Natural killer cell treated with Interleukin-12 subunit alpha and Interleukin-12 subunit beta and Interleukin-15 and Interleukin-18, amount 100 ng/mL, for 72 hours (primary cell): Measurements from ENCODE around the gene CDH9. TPM values are rescaled to one million over a fixed set of nuclear protein-coding genes. Genes with fewer than 3 reads are reported as not detected.

ENCODE experiments used
- ATAC-seq, 2 donors: fragments of 150-1000 bp; cut with Tn5 transposase in 1 of 2; sonication (Bioruptor Pico), chemical (Tn5 transposase) in 1 of 2; 2 replicates each; pipeline ENCODE4 v1.10.0; 2021
- DNase-seq: peaks from one replicate; pipeline ENCODE4 v3.0.0; 2022; ENCODE audit warnings: low spot score
- H3K27ac Mint-ChIP-seq, 2 donors: 1 replicate in 1 of 2; 2 replicates in 1 of 2; pipeline ENCODE4 v1.8.0; 2022; ENCODE audit warnings: mixed read lengths in 2 of 2, mild to moderate bottlenecking in 1 of 2, moderate library complexity in 1 of 2
- H3K27me3 Mint-ChIP-seq, 2 donors: 1 replicate in 1 of 2; 2 replicates in 1 of 2; pipeline ENCODE4 v1.8.0; 2022; ENCODE audit warnings: mixed read lengths in 2 of 2
- H3K36me3 Mint-ChIP-seq: one replicate; pipeline ENCODE4 v1.8.0; 2022; ENCODE audit warnings: mixed read lengths
- H3K4me1 Mint-ChIP-seq, 2 donors: 1 replicate in 1 of 2; 2 replicates in 1 of 2; pipeline ENCODE4 v1.8.0; 2022; ENCODE audit warnings: low read depth in 2 of 2, mixed read lengths in 2 of 2, mild to moderate bottlenecking in 1 of 2
- H3K4me3 Mint-ChIP-seq: one replicate; pipeline ENCODE4 v1.8.0; 2022; ENCODE audit warnings: mixed read lengths
- H3K9me3 Mint-ChIP-seq: 2 replicates; pipeline ENCODE4 v1.8.0; 2022; ENCODE audit warnings: mixed read lengths
- total RNA-seq, 2 donors: library from RNA; stranded (reverse); gene quantifications; one replicate each; pipeline ENCODE4 v1.2.3, GENCODE V29; 2022

The CDH9 gene
- total RNA-seq, 2 donors from 2014 or later: not detected

DNA sequence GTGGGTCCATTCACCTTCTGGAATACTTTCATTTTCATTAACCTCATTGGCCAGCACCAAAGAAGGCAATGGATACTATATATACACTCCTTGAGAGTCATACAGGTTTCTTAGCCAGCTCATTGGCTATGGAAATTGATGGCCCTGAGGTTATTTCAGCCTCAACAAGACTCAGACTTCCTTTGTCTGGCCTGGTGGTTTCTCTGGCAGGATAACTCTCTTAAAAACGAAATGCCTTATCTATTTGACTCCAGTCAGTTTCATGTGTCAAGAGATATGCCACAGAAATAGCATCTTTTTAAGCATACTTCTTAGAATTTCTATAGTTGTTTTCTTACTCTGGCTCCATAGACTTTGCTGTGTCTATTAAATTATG, 28.9 kb downstream of the CDH9 start:
- H3K4me1 Mint-ChIP-seq: no peaks in the 10 kb centered on the region
- ATAC-seq (no peak), DNase-seq (no peak)
- H3K9me3 Mint-ChIP-seq: peaks cover 11% of the 10 kb centered on the region
- no peak overlapping the region for H3K27ac Mint-ChIP-seq
- no peak overlapping the region for H3K4me3 Mint-ChIP-seq
- H3K36me3 Mint-ChIP-seq: peaks cover under 1% of the 10 kb centered on the region
- no peaks in the 10 kb centered on the region for H3K27me3 Mint-ChIP-seq

DNA sequence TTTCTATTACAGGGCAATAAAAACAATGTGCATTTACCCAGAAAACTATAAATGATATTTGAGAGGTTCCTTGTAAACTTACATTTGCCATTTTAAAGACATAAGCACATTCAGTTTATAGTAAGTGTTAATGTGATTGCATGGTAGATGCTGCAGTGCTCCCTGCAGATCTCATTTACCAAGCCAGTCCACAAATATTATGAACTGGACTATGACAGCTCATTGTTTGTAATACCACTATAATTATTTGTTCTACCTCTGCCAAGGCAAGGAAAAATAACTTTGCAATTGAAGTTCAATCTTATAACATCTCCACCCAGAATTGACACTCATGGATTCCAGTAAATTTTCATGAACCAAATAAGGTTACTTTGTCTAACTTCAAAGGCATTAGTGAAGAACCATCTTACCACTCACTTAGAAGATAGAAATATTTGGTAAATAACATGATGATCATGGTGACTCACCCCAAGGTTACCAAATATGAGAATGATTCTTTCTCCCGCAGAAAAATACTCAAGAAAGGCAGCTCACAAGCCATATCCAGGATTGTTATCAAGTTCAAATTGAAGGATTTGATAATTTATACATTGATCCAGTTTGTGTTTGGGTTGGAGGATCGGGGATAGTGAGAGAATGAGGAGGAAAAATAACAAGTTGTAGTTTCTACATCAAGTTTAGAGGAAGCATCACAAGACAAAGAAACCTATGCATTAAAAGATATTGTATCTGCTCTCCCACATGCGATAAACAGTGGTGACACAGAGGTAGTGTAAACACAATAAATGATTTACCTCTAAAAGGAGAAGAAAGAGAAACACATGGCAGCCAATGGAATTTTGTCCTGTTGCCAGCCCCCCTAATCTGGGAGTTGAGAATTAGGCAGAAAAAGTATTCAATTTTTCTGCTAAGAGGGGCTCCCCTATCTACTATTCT, 29.5 kb downstream of the CDH9 start:
- Mint-ChIP-seq H3K4me3 (no peak overlapping the region), H3K4me1 (no peaks in the 10 kb centered on the region), H3K36me3 (peaks cover 6% of the 10 kb centered on the region), H3K9me3 (peaks cover 17% of the 10 kb centered on the region), H3K27me3 (no peaks in the 10 kb centered on the region), H3K27ac (no peak overlapping the region)
- ATAC-seq (no peak), DNase-seq (no peak)

DNA sequence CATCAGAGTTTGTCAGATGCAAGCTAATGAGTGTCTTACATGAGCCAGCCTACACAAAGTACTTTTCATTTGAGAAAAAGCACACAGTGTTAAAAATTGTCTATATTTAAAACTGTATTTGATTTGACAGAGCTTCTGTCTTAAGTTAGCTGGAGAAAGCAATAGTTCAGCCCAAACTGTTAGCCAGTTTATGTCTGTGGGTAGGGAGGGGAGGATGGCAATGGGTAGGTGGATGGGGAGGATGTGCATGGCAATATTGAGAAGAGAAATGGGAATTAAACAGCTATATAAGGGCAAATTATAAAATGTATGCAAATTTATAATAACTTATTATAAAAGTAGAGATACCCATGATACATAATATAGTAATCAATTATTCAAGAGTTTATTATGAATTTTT, 31.3 kb downstream of the CDH9 start:
- Mint-ChIP-seq H3K36me3 (peaks cover 6% of the 10 kb centered on the region), H3K27ac (no peak overlapping the region), H3K27me3 (no peaks in the 10 kb centered on the region), H3K9me3 (peaks cover 17% of the 10 kb centered on the region), H3K4me3 (no peak overlapping the region), H3K4me1 (no peaks in the 10 kb centered on the region)
- DNase-seq: no peak
- no peak for ATAC-seq

DNA sequence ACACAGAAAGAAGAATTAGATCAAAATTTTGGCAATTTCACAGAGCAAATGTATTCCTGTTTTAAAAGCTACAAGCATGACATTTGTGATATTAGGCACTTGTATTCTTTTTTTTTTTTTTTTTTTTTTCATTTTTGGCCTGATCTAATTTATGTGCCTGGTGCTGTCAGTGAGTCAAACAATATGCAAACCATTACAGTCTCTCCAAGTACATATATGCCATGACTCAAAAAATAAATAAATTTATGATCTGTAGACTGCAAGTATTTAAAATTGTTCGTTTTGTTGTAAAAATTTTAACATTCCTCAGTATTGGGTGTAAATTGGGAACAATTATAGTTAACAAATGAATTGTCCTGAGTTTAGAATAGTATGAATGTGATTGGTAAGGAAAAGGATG, 51.4 kb downstream of the CDH9 start:
- ATAC-seq (no peak), DNase-seq (no peak)
- Mint-ChIP-seq H3K4me3 (no peak overlapping the region), H3K27me3 (no peaks in the 10 kb centered on the region), H3K4me1 (no peaks in the 10 kb centered on the region), H3K27ac (no peak overlapping the region), H3K9me3 (peaks cover 24% of the 10 kb centered on the region), H3K36me3 (peaks cover 13% of the 10 kb centered on the region)

DNA sequence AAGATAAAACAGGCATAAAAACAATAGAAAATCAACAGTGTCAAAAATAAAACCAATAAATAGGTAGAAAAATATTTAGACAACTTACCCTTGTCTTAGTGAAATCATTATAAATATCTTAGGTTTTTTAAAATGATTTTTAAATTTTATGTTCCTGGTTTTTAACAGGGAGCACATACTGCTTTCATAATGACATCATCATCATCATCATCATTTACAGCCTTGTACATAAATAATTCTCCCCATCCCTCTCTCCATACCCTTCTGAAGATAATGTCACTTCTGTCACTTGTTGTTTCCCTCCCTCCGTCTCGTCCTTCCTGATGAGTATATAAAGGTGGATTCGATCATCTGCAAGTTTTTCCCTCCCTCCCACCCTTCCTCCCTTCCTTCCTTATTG, 56.6 kb downstream of the CDH9 start:
- ATAC-seq: no peak

DNA sequence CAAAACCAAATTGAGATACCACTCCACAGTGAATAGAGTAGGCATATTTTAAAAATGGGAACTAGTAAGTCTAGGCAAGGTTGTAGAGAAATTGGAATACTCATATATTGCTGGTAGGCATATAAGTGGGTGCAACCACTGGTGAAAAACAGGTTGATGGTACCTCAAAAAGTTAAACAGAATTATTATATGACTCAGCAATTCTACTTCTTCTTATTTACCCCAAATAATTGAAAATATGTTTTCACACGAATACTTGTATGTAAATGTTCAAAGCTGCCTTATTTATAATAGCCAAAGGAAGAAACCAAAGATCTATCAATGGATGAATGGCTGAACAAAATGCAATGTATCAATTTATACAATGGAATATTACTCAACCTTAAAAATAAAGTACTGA, 79.1 kb downstream of the CDH9 start:
- peaks cover 5% of the 10 kb centered on the region for H3K36me3 Mint-ChIP-seq
- peaks cover 0 to 3% of the 10 kb centered on the region in 2 donors for H3K4me1 Mint-ChIP-seq

More for the DNA sequence above, 56.6 kb downstream of the CDH9 start:
- peaks cover 14% of the 10 kb centered on the region for H3K9me3 Mint-ChIP-seq
- no peak for DNase-seq
- H3K4me3 Mint-ChIP-seq: no peak overlapping the region
- peaks cover 4% of the 10 kb centered on the region for H3K36me3 Mint-ChIP-seq
- no peaks in the 10 kb centered on the region for H3K4me1 Mint-ChIP-seq
- no peak overlapping the region for H3K27ac Mint-ChIP-seq
- H3K27me3 Mint-ChIP-seq: no peaks in the 10 kb centered on the region

DNA sequence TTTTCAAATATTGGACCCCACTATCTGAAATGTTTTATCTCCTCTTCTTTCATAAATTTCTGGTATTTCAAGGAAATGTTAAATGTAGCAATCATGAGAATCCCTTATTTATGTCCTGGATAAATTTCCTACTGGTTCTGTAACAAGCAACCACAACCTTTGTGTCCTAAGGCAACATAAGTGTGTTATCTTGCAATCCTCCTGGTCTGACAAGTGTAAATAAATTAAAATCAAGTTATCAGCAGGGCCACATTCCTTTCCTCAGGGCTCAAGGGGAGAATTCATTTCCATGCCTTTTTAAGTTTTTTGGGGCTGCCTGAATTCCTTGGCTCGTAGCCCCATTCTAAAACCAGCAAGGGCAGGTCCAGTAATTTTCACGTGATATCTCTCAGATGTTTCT, 83.2 kb downstream of the CDH9 start:
- peaks cover 14% of the 10 kb centered on the region for H3K9me3 Mint-ChIP-seq
- DNase-seq (no peak), ATAC-seq (no peak)
- H3K27ac Mint-ChIP-seq: no peak overlapping the region
- H3K4me3 Mint-ChIP-seq: no peak overlapping the region
- no peaks in the 10 kb centered on the region for H3K27me3 Mint-ChIP-seq
- no peaks in the 10 kb centered on the region for H3K4me1 Mint-ChIP-seq
- H3K36me3 Mint-ChIP-seq: peaks cover 11% of the 10 kb centered on the region

More for the DNA sequence above, 79.1 kb downstream of the CDH9 start:
- H3K4me3 Mint-ChIP-seq: no peak overlapping the region
- H3K9me3 Mint-ChIP-seq: peaks cover 15% of the 10 kb centered on the region
- H3K27me3 Mint-ChIP-seq: no peaks in the 10 kb centered on the region
- DNase-seq: no peak
- ATAC-seq: no peak
- no peak overlapping the region for H3K27ac Mint-ChIP-seq

DNA sequence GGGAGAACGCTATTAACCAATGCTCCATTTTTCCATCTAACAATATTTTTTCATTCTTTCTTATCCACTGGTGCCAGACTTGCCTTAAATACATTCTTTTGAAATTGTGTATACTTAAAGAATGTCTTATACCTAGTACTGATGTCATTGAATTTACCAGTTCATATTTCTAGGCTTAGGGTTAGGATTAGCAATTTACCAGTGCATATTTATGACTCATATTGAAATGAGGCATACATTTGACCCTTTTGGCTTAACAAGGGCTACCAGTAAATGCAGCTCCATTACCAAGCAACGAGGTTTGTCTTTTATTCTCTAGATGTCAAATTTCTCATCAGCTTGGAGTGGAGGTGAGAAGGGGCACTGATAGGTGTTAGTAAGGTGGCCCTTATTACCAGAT, 89.5 kb downstream of the CDH9 start:
- H3K4me1 Mint-ChIP-seq: no peaks in the 10 kb centered on the region
- no peak for ATAC-seq

DNA sequence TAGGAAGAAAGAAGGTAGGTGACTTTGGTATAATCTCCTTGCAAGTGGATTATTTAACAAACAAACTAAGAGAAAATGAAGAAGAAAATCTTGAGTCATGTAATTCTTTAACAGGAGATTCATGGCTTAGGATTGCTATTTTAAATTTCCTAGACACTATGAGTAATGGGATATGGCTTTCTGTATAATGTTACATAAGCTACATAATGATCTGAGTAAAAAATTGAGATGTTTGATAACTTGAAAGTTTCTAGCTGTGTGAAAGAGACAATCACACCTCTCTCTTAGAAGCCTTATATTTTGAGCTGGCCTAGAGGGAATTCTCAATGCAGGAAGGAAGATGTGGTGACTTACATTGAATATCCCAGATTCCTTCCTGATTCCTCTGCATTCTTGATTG, 92.5 kb downstream of the CDH9 start:
- no peaks in the 10 kb centered on the region for H3K27me3 Mint-ChIP-seq

More for the DNA sequence above, 89.5 kb downstream of the CDH9 start:
- no peaks in the 10 kb centered on the region for H3K27me3 Mint-ChIP-seq
- peaks cover 9% of the 10 kb centered on the region for H3K9me3 Mint-ChIP-seq
- no peak overlapping the region for H3K4me3 Mint-ChIP-seq
- H3K36me3 Mint-ChIP-seq: peaks cover 9% of the 10 kb centered on the region
- DNase-seq: no peak
- no peak overlapping the region for H3K27ac Mint-ChIP-seq

DNA sequence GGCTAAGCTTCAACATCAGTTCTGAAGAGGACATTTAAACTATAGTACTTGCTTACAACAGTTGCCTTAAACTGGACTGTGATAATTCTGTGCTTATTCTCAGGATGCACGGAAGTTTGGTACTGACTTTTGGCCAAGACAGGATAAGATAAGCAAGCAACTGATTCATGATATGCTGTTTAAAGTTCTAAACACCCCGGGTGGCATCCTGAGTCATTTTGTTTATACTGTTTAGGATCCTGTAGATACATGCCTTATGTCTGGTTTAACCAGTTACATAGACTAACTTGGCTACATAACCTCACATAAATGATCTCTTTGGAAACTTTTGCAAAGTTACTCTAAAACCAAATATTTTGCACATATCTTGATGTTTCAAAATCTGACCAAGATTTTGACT, 95.9 kb downstream of the CDH9 start:
- Mint-ChIP-seq H3K4me1 (no peaks in the 10 kb centered on the region), H3K9me3 (no peaks in the 10 kb centered on the region), H3K4me3 (no peak overlapping the region), H3K36me3 (peaks cover 4% of the 10 kb centered on the region), H3K27me3 (no peaks in the 10 kb centered on the region), H3K27ac (no peak overlapping the region)
- ATAC-seq: no peak
- DNase-seq: no peak

More for the DNA sequence above, 92.5 kb downstream of the CDH9 start:
- no peak overlapping the region for H3K27ac Mint-ChIP-seq
- ATAC-seq: no peak
- no peaks in the 10 kb centered on the region for H3K4me1 Mint-ChIP-seq
- no peak overlapping the region for H3K4me3 Mint-ChIP-seq
- H3K9me3 Mint-ChIP-seq: peaks cover 3% of the 10 kb centered on the region
- no peak for DNase-seq
- peaks cover 4% of the 10 kb centered on the region for H3K36me3 Mint-ChIP-seq

DNA sequence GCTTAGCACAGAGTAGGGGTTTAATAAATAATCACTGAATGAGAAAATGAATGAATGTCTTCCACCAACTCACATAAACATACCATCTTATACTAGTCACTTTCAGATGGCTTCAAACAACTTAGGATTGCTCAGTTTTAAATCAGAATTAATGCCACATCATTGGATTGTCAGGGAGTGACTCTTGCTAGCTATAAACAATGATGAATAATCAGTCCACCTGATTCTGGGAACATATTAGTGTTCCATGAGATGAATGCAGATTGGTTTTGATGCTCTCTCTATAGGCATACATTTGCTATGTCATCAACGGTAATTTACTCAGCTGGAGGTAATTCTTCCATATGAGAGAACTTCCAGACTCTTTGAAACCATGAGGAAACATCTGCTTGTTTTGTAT, 97.4 kb downstream of the CDH9 start:
- Mint-ChIP-seq H3K9me3 (no peaks in the 10 kb centered on the region), H3K36me3 (peaks cover under 1% of the 10 kb centered on the region), H3K27me3 (no peaks in the 10 kb centered on the region), H3K27ac (no peak overlapping the region), H3K4me1 (no peaks in the 10 kb centered on the region), H3K4me3 (no peak overlapping the region)
- DNase-seq (no peak), ATAC-seq (no peak)

DNA sequence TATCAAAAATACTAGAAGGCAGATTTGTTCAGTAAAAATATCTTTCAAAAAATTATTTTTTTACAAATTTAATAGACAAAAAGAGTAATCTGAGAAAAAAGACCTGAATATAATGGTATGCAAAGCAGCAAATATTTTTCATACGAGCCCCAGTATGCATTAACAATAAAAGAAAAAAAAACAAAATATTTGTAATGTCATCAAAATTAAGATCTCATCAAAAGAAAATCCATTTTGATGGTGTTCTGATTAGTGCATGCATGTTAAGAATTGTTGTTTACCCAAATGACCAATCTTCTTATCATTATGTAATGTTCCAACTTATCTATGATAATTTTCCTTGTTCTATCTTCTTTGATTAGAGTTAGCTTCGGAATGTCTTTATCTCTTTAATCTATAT, 106.1 kb downstream of the CDH9 start:
- Mint-ChIP-seq H3K36me3 (peaks cover 12% of the 10 kb centered on the region), H3K4me1 (no peaks in the 10 kb centered on the region), H3K4me3 (no peak overlapping the region), H3K27ac (no peak overlapping the region), H3K9me3 (peaks cover 23% of the 10 kb centered on the region), H3K27me3 (no peaks in the 10 kb centered on the region)
- DNase-seq (no peak), ATAC-seq (no peak)

DNA sequence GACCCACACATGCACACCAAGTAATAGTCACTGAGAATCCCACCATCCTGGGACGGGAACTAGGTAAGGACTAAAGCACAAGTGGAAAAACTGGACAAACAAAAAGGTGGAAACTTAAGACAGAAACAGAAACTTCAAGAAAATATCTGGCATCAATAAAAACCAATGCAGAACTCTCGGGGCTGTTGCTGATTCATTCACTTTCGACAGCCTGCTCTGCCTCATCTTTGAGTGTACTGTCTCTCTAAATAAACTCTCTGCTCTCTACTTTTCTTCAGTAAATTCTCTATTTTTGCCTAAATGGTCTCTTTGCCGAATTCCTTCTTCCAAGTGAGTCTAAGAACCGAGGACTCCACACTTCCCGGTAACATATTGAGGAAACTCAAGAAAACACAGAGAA, 116.9 kb downstream of the CDH9 start:
- DNase-seq (no peak), ATAC-seq (no peak)
- peaks cover 30% of the 10 kb centered on the region for H3K9me3 Mint-ChIP-seq
- H3K27ac Mint-ChIP-seq: no peak overlapping the region
- no peaks in the 10 kb centered on the region for H3K4me1 Mint-ChIP-seq
- no peaks in the 10 kb centered on the region for H3K27me3 Mint-ChIP-seq
- H3K4me3 Mint-ChIP-seq: no peak overlapping the region
- H3K36me3 Mint-ChIP-seq: peaks cover 23% of the 10 kb centered on the region

DNA sequence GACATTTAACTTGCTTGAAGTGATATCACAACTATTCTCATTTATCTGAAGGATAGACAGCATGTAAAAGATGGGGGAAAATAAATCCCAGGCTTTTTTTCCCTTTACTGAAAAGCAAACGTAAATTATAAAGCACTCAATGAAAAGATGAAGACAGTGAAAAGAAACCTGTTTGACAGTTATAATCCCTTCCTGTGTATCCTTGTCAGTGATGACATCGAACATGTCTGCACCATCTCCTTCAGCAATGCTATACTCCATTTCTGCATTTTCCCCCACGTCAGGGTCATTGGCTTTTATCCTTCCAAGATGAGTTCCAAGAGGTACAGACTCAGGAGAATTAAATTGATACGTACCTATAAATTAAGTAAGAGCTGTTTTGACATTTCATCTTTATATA, 134.9 kb downstream of the CDH9 start:
- no peak overlapping the region for H3K27ac Mint-ChIP-seq
- H3K9me3 Mint-ChIP-seq: peaks cover 10% of the 10 kb centered on the region
- no peaks in the 10 kb centered on the region for H3K36me3 Mint-ChIP-seq
- DNase-seq (no peak), ATAC-seq (no peak)
- H3K4me1 Mint-ChIP-seq: no peaks in the 10 kb centered on the region
- no peak overlapping the region for H3K4me3 Mint-ChIP-seq
- H3K27me3 Mint-ChIP-seq: no peaks in the 10 kb centered on the region
